BLaER1 (cell line): ENCODE results near the gene CLDN4.

Source experiments
- H3K27ac ChIP-seq: shearing (Covaris generic); formaldehyde crosslinking; 2 replicates; pipeline ENCODE4 v1.8.1; 2022
- H3K27me3 ChIP-seq: shearing (Covaris generic); formaldehyde crosslinking; 2 replicates; pipeline ENCODE4 v1.8.1; 2022
- H3K36me3 ChIP-seq: shearing (Covaris generic); formaldehyde crosslinking; 2 replicates; pipeline ENCODE4 v1.8.1; 2022
- H3K4me1 ChIP-seq: shearing (Covaris generic); formaldehyde crosslinking; 2 replicates; pipeline ENCODE4 v1.8.1; 2022
- H3K4me2 ChIP-seq: shearing (Covaris generic); formaldehyde crosslinking; 2 replicates; pipeline ENCODE4 v1.8.1; 2022
- H3K4me3 ChIP-seq: shearing (Covaris generic); formaldehyde crosslinking; 2 replicates; pipeline ENCODE4 v1.8.1; 2022
- H3K9ac ChIP-seq: shearing (Covaris generic); formaldehyde crosslinking; 2 replicates; pipeline ENCODE4 v1.8.1; 2022
- H3K9me3 ChIP-seq: shearing (Covaris generic); formaldehyde crosslinking; 2 replicates; pipeline ENCODE4 v1.8.1; 2022
- H4K20me1 ChIP-seq: shearing (Covaris generic); formaldehyde crosslinking; 2 replicates; pipeline ENCODE4 v1.8.1; 2022
- Cebpa-rat ChIP-seq: shearing (Covaris generic); IDR thresholded peaks from 2 replicates; pipeline ENCODE4 v1.8.1; 2022

The CLDN4 gene

DNA sequence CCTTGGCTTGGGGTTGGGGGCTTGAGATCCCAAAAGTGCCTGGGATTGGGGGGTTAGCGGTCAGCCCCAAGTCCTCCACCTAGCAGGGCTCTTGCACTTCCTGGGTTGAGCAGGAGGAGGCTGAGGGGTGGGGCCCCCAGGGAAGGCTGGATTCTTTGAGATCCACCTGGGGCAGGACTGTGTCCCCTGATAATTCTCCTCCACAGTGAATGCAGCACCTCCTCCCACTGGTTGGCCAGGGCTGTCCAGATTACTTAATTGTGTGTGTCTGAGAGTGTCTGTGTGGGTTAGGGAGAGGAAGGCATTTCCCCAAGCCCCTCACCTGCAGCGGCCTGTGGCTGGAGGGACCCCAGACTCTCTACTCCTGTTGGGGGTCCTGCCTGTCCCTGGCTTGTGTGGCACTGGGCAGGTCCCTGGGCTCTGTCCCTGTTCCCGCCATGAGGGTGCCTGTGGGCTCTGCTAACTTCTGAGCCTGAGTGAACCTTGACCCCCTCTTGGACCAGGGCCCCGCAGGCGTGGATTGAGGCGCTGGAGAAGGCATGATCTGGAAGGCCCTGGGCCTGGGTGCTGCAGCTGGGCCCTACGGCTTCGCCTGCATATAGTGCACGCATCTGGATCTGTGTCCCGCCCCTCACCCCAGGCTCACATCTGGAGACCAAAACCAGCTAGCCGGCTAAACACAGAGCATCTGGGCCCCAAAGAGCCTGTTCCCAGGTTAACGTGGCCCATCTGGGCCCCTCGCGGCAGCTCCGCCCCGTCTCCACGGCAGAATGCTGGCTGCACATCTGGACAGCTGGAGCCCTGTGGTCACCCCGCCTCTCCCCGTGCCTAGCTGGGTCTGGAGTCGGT, 40.6 kb downstream of the CLDN4 start:
- Histone ChIP-seq H3K36me3 (no peaks in the 10 kb centered on the region), H3K27ac (no peak overlapping the region), H3K4me1 (peaks cover 18% of the 10 kb centered on the region), H3K9ac (no peak overlapping the region), H3K27me3 (no peaks in the 10 kb centered on the region), H4K20me1 (no peaks in the 10 kb centered on the region), H3K4me3 (no peak overlapping the region), H3K4me2 (peak overlapping the region; percentile 79), H3K9me3 (no peaks in the 10 kb centered on the region)
- no peak for TF ChIP-seq Cebpa-rat

DNA sequence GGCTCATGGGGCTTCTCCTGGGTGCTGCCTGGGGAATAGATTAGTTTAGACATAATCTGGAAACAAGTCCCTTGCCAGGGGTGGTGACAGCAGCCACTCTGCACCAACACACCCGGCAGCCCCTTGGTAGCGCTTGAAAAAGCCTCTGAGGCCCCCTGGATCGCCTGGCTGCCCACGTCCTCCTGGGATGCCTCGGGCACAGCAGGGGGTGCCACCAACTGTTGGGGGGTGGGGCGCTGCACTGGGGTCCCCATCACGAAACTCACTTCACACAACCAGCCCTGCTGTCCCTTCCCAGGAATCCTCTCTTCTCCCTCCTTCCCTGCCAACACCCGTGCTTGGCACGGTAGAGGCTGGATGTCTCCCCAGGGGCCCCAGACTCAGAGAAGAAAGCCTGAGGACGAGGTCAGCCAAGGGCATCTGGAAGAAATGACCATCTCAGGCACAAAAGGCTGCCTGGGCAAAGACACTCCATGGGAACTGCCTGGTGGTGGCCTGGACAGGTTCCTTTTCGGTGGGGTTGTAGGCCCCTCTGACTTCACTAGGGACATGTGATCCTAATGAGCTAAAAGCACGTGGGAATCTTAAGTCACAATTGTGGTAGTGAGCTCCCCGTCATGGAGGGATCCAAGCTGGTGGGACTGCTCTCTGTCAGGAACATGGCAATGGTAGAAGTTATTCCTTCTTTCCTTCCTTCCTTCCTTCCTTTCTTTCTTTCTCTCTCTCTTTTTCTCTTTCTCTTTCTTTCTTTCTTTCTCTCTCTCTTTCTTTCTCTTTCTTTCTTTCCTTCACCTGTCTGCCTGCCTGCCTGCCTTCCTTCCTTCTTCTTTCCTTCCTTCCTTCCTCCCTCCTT, 41.5 kb downstream of the CLDN4 start:
- no peaks in the 10 kb centered on the region for H3K36me3 ChIP-seq
- no peaks in the 10 kb centered on the region for H4K20me1 ChIP-seq
- H3K4me1 ChIP-seq: peaks cover 22% of the 10 kb centered on the region
- peak overlapping the region; percentile 79 for H3K4me2 ChIP-seq
- H3K27ac ChIP-seq: no peak overlapping the region
- no peak for TF ChIP-seq Cebpa-rat
- no peaks in the 10 kb centered on the region for H3K27me3 ChIP-seq
- no peaks in the 10 kb centered on the region for H3K9me3 ChIP-seq
- no peak overlapping the region for H3K4me3 ChIP-seq
- H3K9ac ChIP-seq: no peak overlapping the region

DNA sequence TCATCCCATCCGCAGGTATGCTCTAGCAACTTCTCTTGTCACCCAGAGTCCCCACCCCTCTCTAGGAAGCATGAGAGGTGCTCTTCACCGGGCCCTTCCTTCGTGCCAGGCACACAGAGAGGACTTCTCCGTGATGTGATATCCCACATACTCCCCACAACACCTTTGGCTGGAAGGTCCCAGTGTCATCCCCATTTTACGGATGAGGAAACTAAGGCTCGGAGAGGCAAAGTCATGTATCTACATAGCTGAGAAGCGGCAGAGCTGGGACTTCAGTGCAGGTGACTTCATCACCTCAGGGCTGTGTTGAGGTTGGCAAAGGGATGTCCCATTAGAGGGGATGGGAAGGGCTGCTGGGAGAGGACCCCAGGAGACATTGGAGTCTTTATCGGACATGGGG, 45.6 kb downstream of the CLDN4 start:
- no peak overlapping the region for H3K4me3 ChIP-seq
- no peaks in the 10 kb centered on the region for H3K9me3 ChIP-seq
- H3K4me2 ChIP-seq: no peak overlapping the region
- H3K36me3 ChIP-seq: no peaks in the 10 kb centered on the region
- TF ChIP-seq Cebpa-rat: no peak
- no peak overlapping the region for H3K27ac ChIP-seq
- H3K27me3 ChIP-seq: no peaks in the 10 kb centered on the region
- H4K20me1 ChIP-seq: no peaks in the 10 kb centered on the region
- H3K4me1 ChIP-seq: peaks cover 35% of the 10 kb centered on the region
- H3K9ac ChIP-seq: no peak overlapping the region

DNA sequence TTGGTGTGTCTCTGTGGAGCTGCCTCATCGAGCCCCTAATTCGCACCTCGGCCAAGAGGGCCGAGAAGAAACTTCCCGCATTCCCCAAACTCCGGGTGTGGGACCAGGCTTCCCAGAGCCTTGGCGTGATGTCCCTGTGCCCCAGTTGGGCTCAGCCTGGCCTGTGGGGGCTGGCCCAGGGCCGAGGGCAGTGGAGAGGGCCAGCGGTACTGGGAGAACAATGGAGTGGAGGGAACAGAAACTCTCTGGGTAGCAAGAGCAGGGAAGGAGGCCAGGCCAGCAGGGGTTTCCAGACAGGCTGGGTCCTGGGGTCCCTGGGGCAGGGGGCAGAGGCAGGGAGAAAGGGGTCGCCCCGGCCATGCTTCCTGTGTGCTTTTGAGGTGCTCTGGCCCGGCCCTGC, 46.2 kb downstream of the CLDN4 start:
- Histone ChIP-seq H3K9ac (no peak overlapping the region), H3K4me3 (no peak overlapping the region), H4K20me1 (no peaks in the 10 kb centered on the region), H3K27ac (no peak overlapping the region), H3K4me2 (peak overlapping the region; percentile 22; the same call in 1 of the 2 replicates), H3K36me3 (no peaks in the 10 kb centered on the region), H3K27me3 (no peaks in the 10 kb centered on the region), H3K9me3 (no peaks in the 10 kb centered on the region), H3K4me1 (peaks cover 29% of the 10 kb centered on the region)
- TF ChIP-seq Cebpa-rat: no peak

GRCh38 chr7:73879977-73880681, 49.3 kb downstream of the CLDN4 start:
- Histone ChIP-seq H4K20me1 (no peaks in the 10 kb centered on the region), H3K4me1 (peaks cover 26% of the 10 kb centered on the region), H3K4me3 (no peak overlapping the region), H3K4me2 (no peak overlapping the region), H3K9ac (no peak overlapping the region), H3K9me3 (no peaks in the 10 kb centered on the region), H3K27ac (no peak overlapping the region), H3K36me3 (no peaks in the 10 kb centered on the region), H3K27me3 (no peaks in the 10 kb centered on the region)
- TF ChIP-seq Cebpa-rat: no peak

GRCh38 chr7:73880755-73881328, 50.0 kb downstream of the CLDN4 start:
- H3K4me1 ChIP-seq: peaks cover 27% of the 10 kb centered on the region
- H3K9me3 ChIP-seq: no peaks in the 10 kb centered on the region
- no peaks in the 10 kb centered on the region for H3K27me3 ChIP-seq
- no peaks in the 10 kb centered on the region for H3K36me3 ChIP-seq
- no peaks in the 10 kb centered on the region for H4K20me1 ChIP-seq
- H3K27ac ChIP-seq: no peak overlapping the region
- H3K4me3 ChIP-seq: no peak overlapping the region
- no peak for TF ChIP-seq Cebpa-rat
- H3K9ac ChIP-seq: no peak overlapping the region
- no peak overlapping the region for H3K4me2 ChIP-seq

DNA sequence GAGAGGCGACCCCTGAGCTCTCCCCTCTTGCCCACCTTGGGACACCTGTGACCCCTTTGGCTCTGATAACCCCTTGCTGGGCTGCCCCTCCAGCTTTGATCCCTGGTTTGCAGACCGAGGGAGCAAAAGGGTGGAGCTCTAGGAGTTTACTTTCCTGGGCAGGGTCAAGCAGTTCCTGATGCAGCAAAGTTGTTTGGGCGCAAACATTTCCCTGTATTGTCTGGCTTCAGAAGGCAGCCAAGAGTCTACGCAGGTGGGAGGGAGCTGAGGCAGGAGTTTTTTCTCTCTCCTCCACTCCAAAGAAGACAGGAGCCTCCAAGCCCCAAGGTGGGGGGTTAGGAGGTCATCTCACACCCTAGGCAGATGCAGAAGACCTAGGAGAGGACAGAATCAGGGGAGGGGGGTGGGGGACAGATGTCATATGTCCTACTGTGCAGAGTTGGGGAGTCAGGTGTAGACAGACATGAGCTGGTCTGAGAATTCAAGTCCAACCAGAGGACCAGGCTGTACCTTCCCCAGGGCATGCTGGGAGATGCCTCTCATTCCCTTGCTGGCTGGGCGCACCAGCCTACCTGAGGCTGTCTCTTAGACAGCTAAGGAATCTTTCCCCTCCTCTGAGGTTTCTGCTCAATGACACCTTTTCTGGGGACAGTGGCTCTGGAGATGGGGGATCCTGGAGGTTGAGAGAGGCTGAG, 50.7 kb downstream of the CLDN4 start:
- Histone ChIP-seq H3K27me3 (no peaks in the 10 kb centered on the region), H3K9me3 (no peaks in the 10 kb centered on the region), H3K4me3 (no peak overlapping the region), H3K9ac (no peak overlapping the region), H3K4me1 (peaks cover 34% of the 10 kb centered on the region), H3K27ac (no peak overlapping the region), H4K20me1 (no peaks in the 10 kb centered on the region), H3K36me3 (no peaks in the 10 kb centered on the region), H3K4me2 (no peak overlapping the region)
- no peak for TF ChIP-seq Cebpa-rat

- TF ChIP-seq Cebpa-rat: no peak
- no peak overlapping the region for H3K4me3 ChIP-seq
- no peak overlapping the region for H3K4me2 ChIP-seq
- no peaks in the 10 kb centered on the region for H3K27me3 ChIP-seq
- H3K9ac ChIP-seq: no peak overlapping the region
- H3K9me3 ChIP-seq: no peaks in the 10 kb centered on the region
- no peaks in the 10 kb centered on the region for H4K20me1 ChIP-seq
- H3K36me3 ChIP-seq: no peaks in the 10 kb centered on the region
- peaks cover 37% of the 10 kb centered on the region for H3K4me1 ChIP-seq
- no peak overlapping the region for H3K27ac ChIP-seq
Measured at GRCh38 chr7:73882047-73882402, 51.2 kb downstream of the CLDN4 start.
